Cardiac muscle cell (in vitro differentiated cells and primary cell): Measurements from ENCODE around the gene PIK3R5. TPM values are rescaled to one million over a fixed set of nuclear protein-coding genes. Genes with fewer than 3 reads are reported as not detected.

Experiments used
- DNase-seq, 2 donors: peaks; one replicate each; pipeline versions ENCODE4 v3.0.0 to v3.0.0-alpha.2; 2010 to 2017; ENCODE audit warnings: low read depth in 1 of 2, low spot score in 1 of 2
- H3K27ac ChIP-seq: fragments of 200-600 bp; sonication (generic); 2 replicates; pipeline ENCODE4 v1.5.1; 2016
- H3K27me3 ChIP-seq: fragments of 200-600 bp; sonication (generic); 2 replicates; pipeline ENCODE4 v1.6.0; 2016; ENCODE audit warnings: control low read depth
- H3K36me3 ChIP-seq: fragments of 200-600 bp; sonication (generic); 2 replicates; pipeline ENCODE4 v1.5.1; 2016; ENCODE audit warnings: control low read depth
- H3K4me1 ChIP-seq: fragments of 200-600 bp; sonication (generic); 2 replicates; pipeline ENCODE4 v1.8.1; 2017; ENCODE audit warnings: low read depth, mild to moderate bottlenecking, mixed run types
- H3K4me3 ChIP-seq: fragments of 200-600 bp; sonication (generic); 2 replicates; pipeline ENCODE4 v1.5.1; 2016; ENCODE audit warnings: mild to moderate bottlenecking
- H3K9me3 ChIP-seq: fragments of 200-600 bp; sonication (generic); 2 replicates; pipeline ENCODE4 v1.5.1; 2017; ENCODE audit warnings: low read depth, mild to moderate bottlenecking, control low read depth
- polyA plus RNA-seq: library from polyadenylated mRNA; unstranded; fragments of >200 nt; fragmentation: Nextera tagmentation; extraction: Ambion mirVana; gene quantifications from 2 replicates; pipeline ENCODE4 v1.2.1, GENCODE V29; 2016
- total RNA-seq: library from RNA; depleted of rRNA; stranded (reverse); fragments of >200 nt; gene quantifications from 2 replicates; pipeline ENCODE4 v1.2.3, GENCODE V29; 2016
- TF ChIP-seq, protein P1 (sequence below): IDR thresholded peaks from 2 replicates; pipeline ENCODE4 v1.5.1; 2012; ENCODE audit warnings: low read depth, mild to moderate bottlenecking, low read length

The PIK3R5 gene
- total and polyA plus RNA-seq, 2 experiments from 2014 or later: 0.09 to 0.38 TPM

- Histone ChIP-seq H3K9me3 (no peaks in the 10 kb centered on the region), H3K27me3 (no peaks in the 10 kb centered on the region), H3K4me1 (peaks cover 3% of the 10 kb centered on the region), H3K36me3 (no peaks in the 10 kb centered on the region), H3K27ac (no peak overlapping the region), H3K4me3 (no peak overlapping the region)
- TF ChIP-seq, protein P1, sequence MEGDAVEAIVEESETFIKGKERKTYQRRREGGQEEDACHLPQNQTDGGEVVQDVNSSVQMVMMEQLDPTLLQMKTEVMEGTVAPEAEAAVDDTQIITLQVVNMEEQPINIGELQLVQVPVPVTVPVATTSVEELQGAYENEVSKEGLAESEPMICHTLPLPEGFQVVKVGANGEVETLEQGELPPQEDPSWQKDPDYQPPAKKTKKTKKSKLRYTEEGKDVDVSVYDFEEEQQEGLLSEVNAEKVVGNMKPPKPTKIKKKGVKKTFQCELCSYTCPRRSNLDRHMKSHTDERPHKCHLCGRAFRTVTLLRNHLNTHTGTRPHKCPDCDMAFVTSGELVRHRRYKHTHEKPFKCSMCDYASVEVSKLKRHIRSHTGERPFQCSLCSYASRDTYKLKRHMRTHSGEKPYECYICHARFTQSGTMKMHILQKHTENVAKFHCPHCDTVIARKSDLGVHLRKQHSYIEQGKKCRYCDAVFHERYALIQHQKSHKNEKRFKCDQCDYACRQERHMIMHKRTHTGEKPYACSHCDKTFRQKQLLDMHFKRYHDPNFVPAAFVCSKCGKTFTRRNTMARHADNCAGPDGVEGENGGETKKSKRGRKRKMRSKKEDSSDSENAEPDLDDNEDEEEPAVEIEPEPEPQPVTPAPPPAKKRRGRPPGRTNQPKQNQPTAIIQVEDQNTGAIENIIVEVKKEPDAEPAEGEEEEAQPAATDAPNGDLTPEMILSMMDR: no peak
- no peak for DNase-seq
Measured at GRCh38 chr17:8865385-8865784, 100.1 kb downstream of the PIK3R5 start.

- Histone ChIP-seq H3K36me3 (no peaks in the 10 kb centered on the region), H3K4me1 (peaks cover 3% of the 10 kb centered on the region), H3K9me3 (no peaks in the 10 kb centered on the region), H3K4me3 (no peak overlapping the region), H3K27me3 (no peaks in the 10 kb centered on the region), H3K27ac (no peak overlapping the region)
- TF ChIP-seq, protein P1: no peak
- no peak for DNase-seq
Measured at GRCh38 chr17:8862213-8863056, 103.1 kb downstream of the PIK3R5 start.

DNA sequence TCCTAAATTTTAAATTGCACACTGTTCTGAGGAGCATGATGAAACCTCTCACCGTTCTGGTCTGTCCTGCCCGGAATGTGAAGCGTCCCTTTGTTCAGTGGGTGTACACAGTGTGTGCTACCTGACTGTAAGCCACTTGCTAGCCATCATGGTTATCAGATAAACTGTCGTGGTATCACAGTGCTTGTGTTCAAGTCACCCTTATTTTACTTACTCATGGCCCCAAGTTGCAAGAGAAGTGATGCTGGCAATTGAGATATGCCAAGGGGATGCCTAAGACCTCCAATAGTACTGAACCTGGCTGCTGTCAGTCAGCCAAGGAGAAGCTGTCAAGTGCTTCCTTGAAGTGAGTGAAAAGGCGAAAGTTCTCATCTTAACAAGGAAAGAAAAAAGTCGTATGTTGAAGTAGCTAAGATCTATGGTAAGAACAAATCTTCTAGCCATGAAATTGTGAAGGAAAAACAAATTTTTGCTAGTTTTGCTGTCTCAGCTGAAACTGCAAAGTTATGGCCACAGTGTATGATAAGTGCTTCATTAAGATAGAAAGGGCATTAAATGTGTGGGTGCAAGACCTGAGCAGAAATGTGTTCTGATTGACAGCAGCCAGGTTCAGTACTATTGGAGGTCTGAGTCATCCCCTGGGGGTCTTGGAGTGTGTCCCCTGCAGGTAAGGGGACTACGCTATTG, 103.9 kb downstream of the PIK3R5 start:
- TF ChIP-seq, protein P1: no peak
- H3K27ac ChIP-seq: no peak overlapping the region
- no peaks in the 10 kb centered on the region for H3K27me3 ChIP-seq
- H3K4me3 ChIP-seq: no peak overlapping the region
- H3K9me3 ChIP-seq: no peaks in the 10 kb centered on the region
- peaks cover 3% of the 10 kb centered on the region for H3K4me1 ChIP-seq
- no peaks in the 10 kb centered on the region for H3K36me3 ChIP-seq
- DNase-seq: no peak

DNA sequence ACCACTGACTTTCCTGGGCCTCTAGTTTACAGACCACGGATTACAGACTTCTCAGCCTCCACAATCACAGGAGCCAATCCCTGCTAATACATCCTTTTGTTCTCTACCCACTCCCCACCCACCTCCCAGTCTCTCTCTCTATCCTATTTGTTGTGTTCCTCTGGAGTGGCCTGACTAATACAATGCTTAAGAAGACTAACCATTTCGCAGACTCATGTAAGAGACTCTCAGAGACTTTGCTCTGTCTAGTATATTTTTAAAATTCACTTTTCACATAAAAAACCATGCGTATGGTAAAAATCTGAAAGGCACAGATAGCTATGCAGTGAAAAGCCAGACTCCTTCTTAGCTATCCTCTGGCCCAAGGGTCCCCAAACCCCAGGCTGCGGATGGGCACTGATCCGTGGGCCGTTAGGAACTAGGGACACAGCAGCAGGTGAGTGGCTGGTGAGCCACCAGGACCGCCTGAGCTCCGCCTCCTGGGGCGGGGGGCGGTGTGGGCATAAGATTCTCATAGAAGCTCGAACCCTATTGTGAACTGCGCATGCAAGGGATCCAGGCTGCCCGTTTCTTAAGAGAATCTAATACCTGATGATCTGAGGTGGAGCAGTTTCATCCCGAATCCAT, 105.6 kb downstream of the PIK3R5 start:
- no peaks in the 10 kb centered on the region for H3K9me3 ChIP-seq
- TF ChIP-seq, protein P1: no peak
- DNase-seq: no peak
- H3K4me3 ChIP-seq: no peak overlapping the region
- no peaks in the 10 kb centered on the region for H3K36me3 ChIP-seq
- H3K27me3 ChIP-seq: no peaks in the 10 kb centered on the region
- peaks cover 3% of the 10 kb centered on the region for H3K4me1 ChIP-seq
- H3K27ac ChIP-seq: no peak overlapping the region

DNA sequence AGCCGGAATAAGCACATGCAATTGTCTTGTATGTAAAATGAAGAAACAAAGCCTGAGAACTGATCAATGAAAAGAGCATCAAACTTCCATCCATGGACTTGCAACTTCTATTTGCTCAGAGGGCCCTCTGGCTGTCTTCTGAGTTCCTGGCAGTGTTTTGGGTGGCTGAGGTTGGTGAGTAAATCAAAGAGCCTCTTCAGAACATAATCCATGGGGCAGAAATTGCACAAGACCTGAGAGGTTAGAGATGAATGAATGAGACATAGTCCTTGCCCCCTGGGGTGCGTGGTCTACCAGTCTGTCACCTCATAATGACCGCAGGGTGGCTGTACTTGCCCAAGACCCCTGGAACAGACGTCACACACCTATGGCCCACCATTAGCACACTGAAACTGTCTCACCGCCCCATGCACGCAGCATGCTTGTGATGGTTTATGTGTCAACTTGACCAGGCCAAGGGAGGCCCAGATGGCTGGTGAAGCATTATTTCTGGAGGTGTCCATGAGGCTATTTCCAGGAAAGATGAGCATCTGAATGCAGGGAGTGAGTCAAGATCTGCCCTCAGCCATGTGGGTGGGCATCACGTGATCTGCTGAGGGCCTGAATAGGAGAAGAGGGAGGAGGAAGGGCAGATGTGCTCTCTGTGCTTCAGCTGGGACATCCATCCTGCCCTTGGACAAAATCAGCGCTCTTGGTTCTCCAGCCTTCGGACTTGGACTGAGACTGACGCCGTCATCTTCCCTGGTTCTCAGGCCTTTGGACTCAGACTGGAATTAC, 106.3 kb downstream of the PIK3R5 start:
- Histone ChIP-seq H3K9me3 (no peaks in the 10 kb centered on the region), H3K4me1 (peaks cover 3% of the 10 kb centered on the region), H3K4me3 (no peak overlapping the region), H3K27ac (no peak overlapping the region), H3K27me3 (no peaks in the 10 kb centered on the region), H3K36me3 (no peaks in the 10 kb centered on the region)
- TF ChIP-seq, protein P1: no peak
- DNase-seq: peak in 1 of 2 donors; percentile 32
